Transverse colon (tissue), 4 donors: Measurements from ENCODE around the gene ATP5ME. TPM values are rescaled to one million over a fixed set of nuclear protein-coding genes. Genes with fewer than 3 reads are reported as not detected.

Experiments
- DNase-seq: peaks from one replicate; pipeline ENCODE4 v3.0.0-alpha.2; 2019
- H3K27ac ChIP-seq, 4 donors: fragments of 200-600 bp; sonication (generic); 2 replicates each; pipeline ENCODE4 v1.5.1; 2016 to 2018; ENCODE audit warnings: inconsistent platforms in 4 of 4
- H3K27me3 ChIP-seq: fragments of 200-600 bp; sonication (generic); 2 replicates; pipeline ENCODE4 v1.5.1; 2017; ENCODE audit warnings: inconsistent platforms
- H3K36me3 ChIP-seq, 4 donors: fragments of 200-600 bp; sonication (generic); 2 replicates each; pipeline ENCODE4 v1.5.1; 2017 to 2019; ENCODE audit warnings: inconsistent platforms in 4 of 4
- H3K4me1 ChIP-seq, 4 donors: fragments of 200-600 bp; sonication (generic); 2 replicates each; pipeline ENCODE4 v1.5.1; 2017 to 2020; ENCODE audit warnings: inconsistent platforms in 4 of 4
- H3K4me3 ChIP-seq, 4 donors: fragments of 200-600 bp; sonication (generic); 1 replicate in 1 of 4; 2 replicates in 3 of 4; pipeline versions ENCODE4 v1.5.1 to v1.6.1; 2017 to 2019; ENCODE audit warnings: inconsistent platforms in 4 of 4
- H3K9me3 ChIP-seq, 2 donors: fragments of 200-600 bp; sonication (generic); 2 replicates each; pipeline ENCODE4 v1.5.1; 2017 to 2019; ENCODE audit warnings: inconsistent platforms in 2 of 2
- CTCF ChIP-seq, 5 experiments: fragments of 200-600 bp in 3 of 5; fragments of 450-650 bp in 2 of 5; sonication (generic) in 3 of 5; IDR thresholded peaks; 1 replicate in 2 of 5; 2 replicates in 3 of 5; pipeline ENCODE4 v1.5.1; 2016 to 2017; ENCODE audit warnings: antibody characterized with exemption in 5 of 5, inconsistent platforms in 3 of 5, mild to moderate bottlenecking in 2 of 5, moderate library complexity in 1 of 5
- EP300 ChIP-seq: sonication (generic); formaldehyde crosslinking; IDR thresholded peaks from one replicate; pipeline ENCODE4 v1.6.1; 2017; ENCODE audit warnings: antibody characterized with exemption, low read depth
- POLR2A ChIP-seq: fragments of 450-650 bp; IDR thresholded peaks from one replicate; pipeline ENCODE4 v1.6.1; 2016; ENCODE audit warnings: antibody characterized with exemption, mild to moderate bottlenecking, moderate library complexity
- POLR2AphosphoS5 ChIP-seq, 3 donors: sonication (generic); formaldehyde crosslinking; IDR thresholded peaks; one replicate each; pipeline ENCODE4 v1.6.1; 2016; ENCODE audit warnings: antibody characterized with exemption in 3 of 3
- WGBS, 2 donors: methylation state at CpG; one replicate each; pipeline ENCODE4 v1.1.5; 2018; ENCODE audit warnings: low coverage in 1 of 2; 5-methylcytosine and 5-hydroxymethylcytosine counted together
- in situ Hi-C, 4 donors: fragments of 200-750 bp; cut with MboI; loops; one replicate each; pipeline versions ENCODE4 v1.15.0 to v1.15.1; 2017; ENCODE audit warnings: low sequenced_read_pairs in 3 of 4, low pct_ligation_motif_present in 1 of 4, low pct_unique_long_range_greater_than_20kb in 1 of 4
- intact Hi-C: fragments of 100-400 bp; cut with DNase I; formaldehyde crosslinking; loops from one replicate; pipeline ENCODE4 v1.15.1; 2023; ENCODE audit warnings: low total_unique reads
- total RNA-seq, 4 donors: library from RNA; depleted of rRNA; stranded (reverse); fragments of >200 nt; gene quantifications; one replicate each; pipeline ENCODE4 v1.1.0, GENCODE V29; 2016

Gene ATP5ME
- total RNA-seq, 4 donors from 2014 or later, result 52.0 to 152 (median 148) TPM; not detected in 1

DNA sequence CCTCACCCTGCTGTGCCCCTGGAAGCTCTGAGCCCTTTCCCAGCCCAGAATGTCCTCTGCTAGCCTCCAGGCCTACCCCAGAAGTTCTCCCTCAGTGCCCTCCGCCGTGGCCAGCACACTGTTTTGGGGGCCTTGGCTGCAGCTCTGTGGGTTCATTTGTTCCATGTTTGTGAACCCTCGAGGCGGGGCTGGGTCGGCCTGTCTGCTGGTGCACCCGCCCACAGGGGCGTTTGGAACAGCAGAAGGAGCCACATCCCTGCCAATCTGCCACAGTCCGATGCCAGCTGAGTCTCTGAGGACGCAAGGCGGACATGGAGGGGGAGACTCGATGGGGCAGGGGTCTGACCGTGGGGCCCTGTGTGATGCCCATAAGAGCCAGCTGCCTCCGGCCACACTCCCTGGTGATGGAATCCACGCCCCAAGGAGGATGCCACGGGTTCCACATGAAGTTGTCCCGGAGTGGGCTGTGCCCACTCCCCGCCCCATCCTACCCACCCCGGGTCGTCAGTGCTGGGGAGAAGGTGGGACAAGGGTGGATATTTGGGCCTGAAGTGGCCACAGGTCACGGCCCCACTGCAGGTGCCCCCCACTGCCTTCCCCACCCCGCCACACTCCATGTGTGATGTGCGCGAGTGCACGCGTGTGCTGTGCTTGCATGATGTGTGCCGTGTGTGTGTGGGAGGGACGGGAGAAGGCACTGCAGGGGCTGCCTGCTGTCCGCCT lies 7.1 kb downstream of the ATP5ME start:
- intact Hi-C loops (no loop called here), in situ Hi-C loops (no loop called here)
- Histone ChIP-seq H3K27me3 (peaks cover 6% of the 10 kb centered on the region), H3K9me3 (no peaks in the 10 kb centered on the region), H3K36me3 (peaks cover 0 to 8% (median 3%) of the 10 kb centered on the region in 4 donors), H3K27ac (no peak overlapping the region), H3K4me1 (peaks cover 0 to 10% (median 6%) of the 10 kb centered on the region in 4 donors), H3K4me3 (no peak overlapping the region)
- TF ChIP-seq EP300, result no peak
- TF ChIP-seq CTCF (IDR thresholded peaks at IDR 0.05), result no peak
- no peak for TF ChIP-seq POLR2AphosphoS5 (IDR thresholded peaks at IDR 0.05)
- TF ChIP-seq POLR2A, result no peak
- DNase-seq, result no peak
- WGBS, 2 donors, result 77% methylated on average over 22 of the region's 28 CpGs; no CpG with 5 or more reads in 1 of the 2 donors

- in situ Hi-C loops, result no loop called here
- no peak overlapping the region for H3K27ac ChIP-seq
- H3K36me3 ChIP-seq, result peaks cover 0 to 3% (median under 1%) of the 10 kb centered on the region in 4 donors
- no peak overlapping the region for H3K4me3 ChIP-seq
- peaks cover 6% of the 10 kb centered on the region for H3K27me3 ChIP-seq
- intact Hi-C loops, result no loop called here
- WGBS, 2 donors, result 90% methylated on average over 22 of the region's 22 CpGs; no CpG with 5 or more reads in 1 of the 2 donors
- peaks cover 0 to 10% (median 6%) of the 10 kb centered on the region in 4 donors for H3K4me1 ChIP-seq
- TF ChIP-seq EP300, result no peak
- TF ChIP-seq POLR2A, result no peak
- no peak for TF ChIP-seq CTCF (IDR thresholded peaks at IDR 0.05)
- no peak for TF ChIP-seq POLR2AphosphoS5 (IDR thresholded peaks at IDR 0.05)
- no peaks in the 10 kb centered on the region for H3K9me3 ChIP-seq
- DNase-seq, result no peak
Observed at GRCh38 chr4:666436-666810, 7.7 kb downstream of the ATP5ME start.

DNA sequence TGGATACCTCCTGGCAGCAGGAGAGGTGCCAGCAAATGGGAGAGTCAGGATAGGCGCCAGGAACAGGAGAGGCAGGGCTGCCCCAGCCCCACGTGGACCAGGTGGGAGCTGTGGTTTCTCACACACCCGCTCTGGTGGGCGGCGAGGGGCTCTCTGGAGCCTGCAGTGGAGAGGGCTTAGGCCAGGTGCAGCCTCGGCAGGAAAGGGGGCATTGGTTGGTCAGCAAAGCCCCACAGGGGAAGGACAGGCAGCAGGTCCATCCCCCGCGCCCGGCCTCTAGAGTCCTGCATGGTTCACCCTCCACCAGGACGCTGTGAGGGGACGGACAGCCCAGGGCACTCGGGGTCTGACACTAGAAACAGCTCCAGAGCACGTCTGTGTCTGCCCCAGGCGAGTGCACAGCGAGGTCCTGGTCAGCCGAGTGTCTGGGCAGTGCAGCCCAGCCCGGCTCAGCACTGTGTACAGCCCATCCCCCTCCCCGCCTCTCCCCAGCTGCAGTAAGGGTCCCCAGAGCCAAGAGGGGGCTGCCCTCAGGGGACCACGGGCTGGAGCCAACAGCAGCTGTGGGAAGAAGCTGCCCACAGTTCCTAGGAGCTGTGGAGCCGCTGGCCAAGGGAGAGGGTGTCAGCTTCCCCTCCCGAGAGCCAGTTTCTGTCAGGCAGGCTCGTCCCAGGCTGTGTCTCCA lies 8.2 kb downstream of the ATP5ME start:
- 71% methylated on average over 21 of the region's 22 CpGs; no CpG with 5 or more reads in 1 of the 2 donors for WGBS, 2 donors
- in situ Hi-C loops (no loop called here), intact Hi-C loops (no loop called here)
- peaks cover 6% of the 10 kb centered on the region for H3K27me3 ChIP-seq
- no peaks in the 10 kb centered on the region for H3K9me3 ChIP-seq
- DNase-seq, result no peak
- TF ChIP-seq CTCF (IDR thresholded peaks at IDR 0.05) (no peak), POLR2A (no peak), EP300 (no peak), POLR2AphosphoS5 (IDR thresholded peaks at IDR 0.05) (no peak)
- no peak overlapping the region for H3K4me3 ChIP-seq
- H3K27ac ChIP-seq, result no peak overlapping the region
- H3K4me1 ChIP-seq, result peaks cover 0 to 10% (median 6%) of the 10 kb centered on the region in 4 donors
- no peaks in the 10 kb centered on the region for H3K36me3 ChIP-seq

DNA sequence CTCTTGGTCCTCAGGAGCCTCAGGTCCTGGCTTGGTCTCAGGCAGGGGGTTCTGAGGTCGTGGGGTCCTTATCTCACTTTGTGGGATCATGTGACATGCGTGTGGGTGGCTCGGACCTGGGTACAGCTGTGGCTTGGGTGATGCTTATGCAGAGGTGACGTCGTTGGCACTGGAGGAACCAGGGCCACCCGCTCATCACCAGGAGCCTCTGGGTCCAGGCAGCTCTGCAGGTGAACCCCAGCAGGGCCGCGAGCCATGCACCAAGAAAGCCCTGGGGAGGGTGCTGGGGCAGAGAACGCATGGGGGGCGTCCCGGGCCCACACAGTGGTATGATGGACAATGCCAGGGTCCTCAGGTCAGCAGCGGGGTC lies 8.7 kb downstream of the ATP5ME start:
- Histone ChIP-seq H3K27ac (no peak overlapping the region), H3K36me3 (no peaks in the 10 kb centered on the region), H3K4me3 (no peak overlapping the region), H3K9me3 (no peaks in the 10 kb centered on the region), H3K27me3 (peaks cover 6% of the 10 kb centered on the region), H3K4me1 (peaks cover 0 to 10% (median 6%) of the 10 kb centered on the region in 4 donors)
- WGBS, 2 donors, result 86% methylated on average over 12 of the region's 12 CpGs; no CpG with 5 or more reads in 1 of the 2 donors
- no peak for TF ChIP-seq EP300
- no peak for TF ChIP-seq CTCF (IDR thresholded peaks at IDR 0.05)
- TF ChIP-seq POLR2A, result no peak
- no peak for TF ChIP-seq POLR2AphosphoS5 (IDR thresholded peaks at IDR 0.05)
- DNase-seq, result peak; percentile 5
- in situ Hi-C loops (no loop called here), intact Hi-C loops (no loop called here)
